Mesothelial cell of epicardium (in vitro differentiated cells): ENCODE data around the gene NOS1AP. TPM values are rescaled to one million over a fixed set of nuclear protein-coding genes. Genes with fewer than 3 reads are reported as not detected.

ENCODE experiments used
- DNase-seq, 2 experiments: peaks; one replicate each; pipeline ENCODE4 v3.0.0; 2021; ENCODE audit warnings: low spot score in 2 of 2; ENCODE audit not compliant: unreplicated experiment in 2 of 2
- H3K27ac Mint-ChIP-seq: 2 replicates; pipeline ENCODE4 v1.8.0; 2021; ENCODE audit warnings: mixed read lengths
- H3K27me3 Mint-ChIP-seq: 2 replicates; pipeline ENCODE4 v1.8.0; 2021; ENCODE audit warnings: low read depth, mixed read lengths
- H3K36me3 Mint-ChIP-seq: 2 replicates; pipeline ENCODE4 v1.8.0; 2021; ENCODE audit warnings: mixed read lengths
- H3K4me1 Mint-ChIP-seq: 2 replicates; pipeline ENCODE4 v1.8.0; 2021; ENCODE audit warnings: mixed read lengths
- H3K4me3 Mint-ChIP-seq: 2 replicates; pipeline ENCODE4 v1.8.0; 2021; ENCODE audit warnings: mild to moderate bottlenecking, moderate library complexity, mixed read lengths
- H3K9me3 Mint-ChIP-seq: 2 replicates; pipeline ENCODE4 v1.8.0; 2021; ENCODE audit warnings: mixed read lengths
- CTCF ChIP-seq: fragments of 200-600 bp; sonication (generic); IDR thresholded peaks from one replicate; pipeline ENCODE4 v1.5.0; 2021; ENCODE audit warnings: antibody characterized with exemption; ENCODE audit not compliant: unreplicated experiment
- total RNA-seq: library from RNA; stranded (reverse); gene quantifications from 3 replicates; pipeline ENCODE4 v1.2.1, GENCODE V29; 2021

NOS1AP gene
- total RNA-seq, 1 donor from 2014 or later, result 4.4 TPM

GRCh38 chr1:162158624-162159271, 89.3 kb downstream of the NOS1AP start:
- no peaks in the 10 kb centered on the region for H3K36me3 Mint-ChIP-seq
- H3K27ac Mint-ChIP-seq, result no peak overlapping the region
- H3K27me3 Mint-ChIP-seq, result no peaks in the 10 kb centered on the region
- H3K4me1 Mint-ChIP-seq, result peaks cover 4% of the 10 kb centered on the region
- H3K4me3 Mint-ChIP-seq, result no peak overlapping the region
- no peak for DNase-seq
- no peak for TF ChIP-seq CTCF
- peaks cover 4% of the 10 kb centered on the region for H3K9me3 Mint-ChIP-seq

GRCh38 chr1:162159515-162159914, 90.0 kb downstream of the NOS1AP start:
- H3K4me1 Mint-ChIP-seq, result peaks cover 4% of the 10 kb centered on the region
- peaks cover 4% of the 10 kb centered on the region for H3K9me3 Mint-ChIP-seq

GRCh38 chr1:162161916-162162550, 92.5 kb downstream of the NOS1AP start:
- Mint-ChIP-seq H3K4me3 (no peak overlapping the region), H3K9me3 (peaks cover 4% of the 10 kb centered on the region), H3K4me1 (peaks cover 11% of the 10 kb centered on the region), H3K27me3 (no peaks in the 10 kb centered on the region), H3K36me3 (no peaks in the 10 kb centered on the region), H3K27ac (no peak overlapping the region)
- TF ChIP-seq CTCF, result no peak
- no peak for DNase-seq

More at GRCh38 chr1:162159515-162159914, 90.0 kb downstream of the NOS1AP start:
- no peaks in the 10 kb centered on the region for H3K27me3 Mint-ChIP-seq
- no peak for TF ChIP-seq CTCF
- DNase-seq, result no peak
- H3K36me3 Mint-ChIP-seq, result no peaks in the 10 kb centered on the region
- no peak overlapping the region for H3K27ac Mint-ChIP-seq
- H3K4me3 Mint-ChIP-seq, result no peak overlapping the region

- no peak for DNase-seq
- Mint-ChIP-seq H3K4me3 (no peak overlapping the region), H3K27ac (no peak overlapping the region), H3K36me3 (no peaks in the 10 kb centered on the region), H3K9me3 (peaks cover 4% of the 10 kb centered on the region), H3K4me1 (peaks cover 29% of the 10 kb centered on the region), H3K27me3 (no peaks in the 10 kb centered on the region)
- TF ChIP-seq CTCF, result no peak
These were observed 96.0 kb downstream of the NOS1AP start for GRCh38 chr1:162165528-162165927.

- H3K27me3 Mint-ChIP-seq, result no peaks in the 10 kb centered on the region
- peaks cover 29% of the 10 kb centered on the region for H3K4me1 Mint-ChIP-seq
- H3K9me3 Mint-ChIP-seq, result no peaks in the 10 kb centered on the region
- H3K4me3 Mint-ChIP-seq, result no peak overlapping the region
- H3K36me3 Mint-ChIP-seq, result no peaks in the 10 kb centered on the region
- no peak for DNase-seq
- H3K27ac Mint-ChIP-seq, result no peak overlapping the region
- TF ChIP-seq CTCF, result no peak
These were observed 97.6 kb downstream of the NOS1AP start for GRCh38 chr1:162166917-162167615.
